Lower lobe of right lung (tissue), 2 donors: ENCODE measurements around the gene SLC39A1. TPM values are rescaled to one million over a fixed set of nuclear protein-coding genes. Genes with fewer than 3 reads are reported as not detected.

Experiments used
- ATAC-seq, 2 donors: fragments of 200-7000 bp; cut with Tn5 transposase; one replicate each; pipeline ENCODE4 v1.9.1; 2020 to 2022; ENCODE audit warnings: mild to moderate bottlenecking in 2 of 2, moderate library complexity in 2 of 2
- DNase-seq: peaks from one replicate; pipeline ENCODE4 v3.0.0-alpha.2; 2020
- H3K27ac ChIP-seq: fragments of 200-600 bp; one replicate; pipeline ENCODE4 v1.8.0; 2022
- H3K27me3 ChIP-seq: fragments of 200-600 bp; one replicate; pipeline ENCODE4 v1.8.0; 2022; ENCODE audit warnings: low read depth
- H3K36me3 ChIP-seq: fragments of 200-600 bp; one replicate; pipeline ENCODE4 v1.8.0; 2022; ENCODE audit warnings: mild to moderate bottlenecking
- H3K4me1 ChIP-seq: fragments of 200-600 bp; one replicate; pipeline ENCODE4 v1.8.0; 2022
- H3K4me3 ChIP-seq: fragments of 200-600 bp; one replicate; pipeline ENCODE4 v1.8.0; 2022; ENCODE audit warnings: mild to moderate bottlenecking
- H3K9me3 ChIP-seq: fragments of 200-600 bp; one replicate; pipeline ENCODE4 v1.8.0; 2022
- intact Hi-C: fragments of 100-400 bp; cut with DNase I; formaldehyde crosslinking; loops from one replicate; pipeline ENCODE4 v1.11.0; 2022
- total RNA-seq: library from RNA; stranded (reverse); fragmentation: NEBNext Ultra II Directional; extraction: Animal tissue kit (Norgen Biotek cat#: 25700); gene quantifications from one replicate; pipeline ENCODE4 v1.2.1, GENCODE V29; 2021
- TF ChIP-seq, protein P1 (sequence below): fragments of 200-600 bp; IDR thresholded peaks from one replicate; pipeline ENCODE4 v1.8.0; 2022; ENCODE audit warnings: antibody characterized with exemption, mild to moderate bottlenecking
- donor health status: DM: no; HTN: yes; CAD: no; lungs with severe emphysema.

Gene SLC39A1
- total RNA-seq, 1 donor from 2014 or later, result 98.4 TPM

DNA sequence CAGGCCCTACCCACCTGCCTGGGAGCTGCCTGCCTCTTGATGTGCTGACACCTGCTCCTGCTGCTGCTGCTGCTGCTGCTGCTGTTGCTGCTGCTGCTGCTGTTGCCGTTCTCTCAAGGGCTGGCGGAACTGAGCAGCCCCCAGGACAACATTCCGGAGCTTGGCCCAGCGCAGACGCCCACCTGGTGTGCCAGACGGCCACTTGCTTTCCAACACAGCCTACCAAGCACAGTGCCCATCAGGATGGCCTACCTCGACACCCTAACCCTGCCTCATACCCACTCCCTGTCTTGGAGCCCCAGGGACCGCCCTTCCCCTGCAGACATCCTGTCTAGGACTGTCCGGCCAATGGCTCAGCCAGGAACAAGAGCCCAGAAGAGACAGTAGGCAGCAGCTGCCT, 28.6 kb downstream of the SLC39A1 start:
- TF ChIP-seq, protein P1, sequence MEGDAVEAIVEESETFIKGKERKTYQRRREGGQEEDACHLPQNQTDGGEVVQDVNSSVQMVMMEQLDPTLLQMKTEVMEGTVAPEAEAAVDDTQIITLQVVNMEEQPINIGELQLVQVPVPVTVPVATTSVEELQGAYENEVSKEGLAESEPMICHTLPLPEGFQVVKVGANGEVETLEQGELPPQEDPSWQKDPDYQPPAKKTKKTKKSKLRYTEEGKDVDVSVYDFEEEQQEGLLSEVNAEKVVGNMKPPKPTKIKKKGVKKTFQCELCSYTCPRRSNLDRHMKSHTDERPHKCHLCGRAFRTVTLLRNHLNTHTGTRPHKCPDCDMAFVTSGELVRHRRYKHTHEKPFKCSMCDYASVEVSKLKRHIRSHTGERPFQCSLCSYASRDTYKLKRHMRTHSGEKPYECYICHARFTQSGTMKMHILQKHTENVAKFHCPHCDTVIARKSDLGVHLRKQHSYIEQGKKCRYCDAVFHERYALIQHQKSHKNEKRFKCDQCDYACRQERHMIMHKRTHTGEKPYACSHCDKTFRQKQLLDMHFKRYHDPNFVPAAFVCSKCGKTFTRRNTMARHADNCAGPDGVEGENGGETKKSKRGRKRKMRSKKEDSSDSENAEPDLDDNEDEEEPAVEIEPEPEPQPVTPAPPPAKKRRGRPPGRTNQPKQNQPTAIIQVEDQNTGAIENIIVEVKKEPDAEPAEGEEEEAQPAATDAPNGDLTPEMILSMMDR, result no peak
- Histone ChIP-seq H3K27me3 (no peaks in the 10 kb centered on the region), H3K4me1 (no peaks in the 10 kb centered on the region), H3K27ac (no peak overlapping the region), H3K4me3 (no peak overlapping the region), H3K9me3 (no peaks in the 10 kb centered on the region), H3K36me3 (peaks cover 95% of the 10 kb centered on the region)
- no peak for DNase-seq
- no peak for ATAC-seq
- intact Hi-C loops, result no loop called here

DNA sequence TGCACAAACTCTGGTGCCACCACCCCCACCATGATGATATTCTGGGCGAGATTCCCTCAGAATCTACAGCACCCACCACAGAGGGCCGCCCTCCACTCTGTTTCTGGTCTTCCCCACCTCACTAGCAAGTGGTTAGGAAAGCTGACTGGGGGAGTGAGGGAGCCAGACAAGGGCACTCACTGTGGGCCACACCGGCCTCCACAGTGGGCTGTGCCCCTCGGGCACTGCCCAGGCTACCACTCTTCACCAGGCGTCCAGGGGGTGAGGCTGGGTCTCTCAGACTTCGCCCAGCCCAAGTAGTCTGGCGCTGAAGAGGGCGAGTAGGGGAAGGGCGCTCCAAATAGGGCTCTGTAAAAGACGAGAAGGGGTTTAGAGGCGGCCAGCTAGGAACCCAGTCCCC, 29.4 kb downstream of the SLC39A1 start:
- no peak for ATAC-seq
- DNase-seq, result no peak
- TF ChIP-seq, protein P1, result no peak
- Histone ChIP-seq H3K4me1 (peaks cover 2% of the 10 kb centered on the region), H3K27me3 (no peaks in the 10 kb centered on the region), H3K9me3 (no peaks in the 10 kb centered on the region), H3K4me3 (no peak overlapping the region), H3K27ac (no peak overlapping the region), H3K36me3 (peaks cover 94% of the 10 kb centered on the region)
- intact Hi-C loops, result no loop called here

DNA sequence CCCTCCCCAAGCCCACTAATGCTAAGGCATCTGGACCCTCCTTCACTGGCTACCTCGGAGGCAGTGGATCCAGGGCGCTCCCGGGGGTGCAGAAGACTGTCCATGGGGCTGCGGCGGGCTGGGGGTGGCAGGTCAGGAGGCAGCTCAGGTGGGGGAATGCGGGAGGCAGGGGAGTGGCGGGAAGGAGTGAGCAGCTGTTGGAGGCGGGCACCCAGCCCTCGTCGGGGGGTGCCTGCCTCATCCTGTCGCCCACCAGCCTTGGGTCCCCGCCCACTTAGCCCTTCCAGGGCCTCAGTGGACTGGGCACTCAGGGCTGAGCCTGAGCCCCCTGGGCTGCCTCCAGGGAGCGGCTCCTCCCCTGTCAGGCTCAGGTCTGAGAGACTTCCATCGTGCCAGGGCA, 29.9 kb downstream of the SLC39A1 start:
- Histone ChIP-seq H3K9me3 (no peaks in the 10 kb centered on the region), H3K27ac (no peak overlapping the region), H3K4me3 (no peak overlapping the region), H3K4me1 (peaks cover 7% of the 10 kb centered on the region), H3K36me3 (peaks cover 89% of the 10 kb centered on the region), H3K27me3 (no peaks in the 10 kb centered on the region)
- no peak for DNase-seq
- intact Hi-C loops, result no loop called here
- TF ChIP-seq, protein P1, result no peak
- ATAC-seq, result no peak

DNA sequence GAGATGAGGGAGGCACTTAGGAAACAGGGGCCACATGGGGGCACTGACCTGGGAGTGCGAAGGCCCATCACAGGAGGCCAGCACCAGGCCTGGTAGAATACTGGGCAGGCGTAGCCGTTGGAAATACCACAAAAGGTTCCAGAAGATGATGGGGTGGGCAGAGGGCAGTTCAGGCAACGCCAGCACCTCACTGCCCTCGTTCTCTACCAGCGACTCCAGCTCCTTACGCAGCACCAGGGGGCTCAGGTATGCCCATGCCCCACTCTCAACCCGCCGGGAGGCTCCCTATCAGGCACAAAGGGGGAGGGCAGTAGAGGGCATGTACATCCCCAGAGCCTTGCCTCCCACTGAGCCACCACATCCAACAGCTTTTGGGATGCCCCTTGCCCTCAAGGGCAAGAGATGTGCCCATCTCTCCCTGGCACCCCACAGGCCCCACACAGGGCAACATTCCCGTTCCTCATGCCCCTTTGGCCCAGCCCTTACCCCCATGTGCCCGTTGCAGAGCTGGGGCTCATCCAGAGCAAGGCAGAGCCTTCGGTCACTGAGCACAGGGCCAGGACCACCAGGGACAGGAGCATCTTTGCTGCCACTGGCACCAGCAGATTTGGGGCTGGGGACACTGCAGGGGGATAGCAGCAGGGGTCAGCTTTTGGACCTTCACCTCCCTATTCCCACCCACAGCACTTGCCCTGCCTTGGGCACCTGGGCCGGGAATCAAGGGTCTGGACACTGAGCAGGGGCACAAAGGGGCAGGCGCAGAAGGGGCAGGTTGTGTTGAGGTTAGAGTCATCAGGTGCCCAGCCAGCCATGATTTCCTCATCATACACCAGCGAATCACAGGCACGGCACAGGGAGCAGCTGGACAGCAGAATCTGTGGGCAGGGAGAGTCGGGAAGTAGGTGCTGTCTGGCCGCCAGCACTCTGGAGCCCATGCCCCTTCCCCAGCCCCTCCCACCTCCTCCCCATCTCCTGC, 30.9 kb downstream of the SLC39A1 start:
- no peak for ATAC-seq
- Histone ChIP-seq H3K27ac (no peak overlapping the region), H3K36me3 (peaks cover 79% of the 10 kb centered on the region), H3K4me1 (peaks cover 11% of the 10 kb centered on the region), H3K9me3 (no peaks in the 10 kb centered on the region), H3K4me3 (no peak overlapping the region), H3K27me3 (no peaks in the 10 kb centered on the region)
- DNase-seq, result no peak
- intact Hi-C loops, result no loop called here
- TF ChIP-seq, protein P1, result no peak

DNA sequence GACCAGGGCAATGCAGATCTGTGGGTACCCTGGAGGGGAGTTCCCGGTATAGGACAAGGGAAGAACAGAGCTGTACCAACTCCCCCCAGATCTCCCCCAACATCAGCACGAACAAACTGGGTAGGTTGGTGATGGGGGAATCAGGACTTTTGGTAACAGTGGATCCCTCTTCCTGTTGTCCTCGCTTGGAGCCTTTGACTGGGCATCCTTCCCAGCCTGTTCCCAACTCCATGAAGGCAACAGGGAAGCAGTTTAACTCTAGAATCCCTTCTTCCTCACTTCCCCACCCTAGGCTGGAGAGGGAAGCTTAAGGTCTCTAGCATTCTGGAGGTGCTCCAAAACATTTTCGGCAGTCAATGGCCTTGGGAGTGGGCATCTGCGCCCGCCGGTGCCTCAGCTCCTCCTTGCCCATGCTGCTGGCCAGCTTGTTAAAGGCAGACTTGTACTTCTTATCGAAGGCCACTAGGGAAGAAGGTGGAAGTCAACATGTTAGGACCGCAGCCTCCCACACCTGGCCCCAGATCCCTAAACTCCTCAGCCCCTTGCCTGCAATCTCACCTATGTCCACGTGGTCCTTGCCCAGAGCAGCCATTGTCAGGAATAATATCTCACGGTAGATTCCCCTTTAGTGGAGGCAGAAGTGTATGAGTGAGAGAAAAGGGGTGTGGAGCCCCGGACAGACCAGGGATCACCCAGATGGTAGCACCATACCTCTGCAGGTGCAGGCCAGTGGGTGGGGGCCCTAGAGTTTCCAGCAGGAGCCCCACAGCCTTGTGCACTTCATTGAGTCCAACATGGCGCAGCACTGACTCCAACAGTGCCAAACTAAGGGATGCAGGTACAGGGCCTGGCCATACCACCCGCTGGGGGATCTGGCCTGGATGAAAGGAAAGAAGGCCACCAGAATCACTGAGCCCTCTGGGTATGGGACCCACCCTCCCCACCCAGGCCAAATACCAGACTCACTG, 33.1 kb downstream of the SLC39A1 start:
- intact Hi-C loops, result no loop called here
- Histone ChIP-seq H3K4me1 (peaks cover 11% of the 10 kb centered on the region), H3K27ac (no peak overlapping the region), H3K27me3 (no peaks in the 10 kb centered on the region), H3K36me3 (peaks cover 57% of the 10 kb centered on the region), H3K9me3 (no peaks in the 10 kb centered on the region), H3K4me3 (no peak overlapping the region)
- TF ChIP-seq, protein P1, result no peak
- ATAC-seq, result peak in 1 of 2 donors; percentile 4
- DNase-seq, result no peak
